Measurements from ENCODE around the gene ADGRD2.

GRCh38 chr9:124414612-124415011, 35.6 kb upstream of the ADGRD2 start:
- no peak for TF ChIP-seq NR0B2 (CRISPR knock-in tag; IDR thresholded peaks at IDR 0.05)
- no peak for TF ChIP-seq ZNF639 (CRISPR knock-in tag; conservative IDR thresholded peaks at IDR 0.05)

Measured in HepG2 (cell line).